ENCODE measurements around the gene C4BPA.

DNA sequence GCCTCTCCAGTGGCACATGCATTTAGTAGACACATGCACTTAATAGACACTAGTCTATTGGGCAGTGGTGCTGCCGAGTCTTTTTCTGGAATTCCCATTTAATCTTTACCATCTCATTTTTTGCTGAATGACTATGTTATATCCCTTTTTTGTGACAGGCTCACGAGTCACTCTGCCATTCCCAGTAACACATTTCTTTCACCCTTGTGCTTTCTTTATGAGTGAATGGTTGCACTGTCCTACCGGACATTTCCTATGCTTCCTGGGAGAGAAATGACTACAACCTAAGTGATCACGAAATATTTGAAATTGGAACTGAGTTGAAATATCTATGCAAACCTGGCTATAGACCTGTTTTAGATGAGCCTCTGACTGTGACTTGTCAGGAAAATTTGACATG, 70.9 kb downstream of the C4BPA start:
- TF ChIP-seq, protein P1, sequence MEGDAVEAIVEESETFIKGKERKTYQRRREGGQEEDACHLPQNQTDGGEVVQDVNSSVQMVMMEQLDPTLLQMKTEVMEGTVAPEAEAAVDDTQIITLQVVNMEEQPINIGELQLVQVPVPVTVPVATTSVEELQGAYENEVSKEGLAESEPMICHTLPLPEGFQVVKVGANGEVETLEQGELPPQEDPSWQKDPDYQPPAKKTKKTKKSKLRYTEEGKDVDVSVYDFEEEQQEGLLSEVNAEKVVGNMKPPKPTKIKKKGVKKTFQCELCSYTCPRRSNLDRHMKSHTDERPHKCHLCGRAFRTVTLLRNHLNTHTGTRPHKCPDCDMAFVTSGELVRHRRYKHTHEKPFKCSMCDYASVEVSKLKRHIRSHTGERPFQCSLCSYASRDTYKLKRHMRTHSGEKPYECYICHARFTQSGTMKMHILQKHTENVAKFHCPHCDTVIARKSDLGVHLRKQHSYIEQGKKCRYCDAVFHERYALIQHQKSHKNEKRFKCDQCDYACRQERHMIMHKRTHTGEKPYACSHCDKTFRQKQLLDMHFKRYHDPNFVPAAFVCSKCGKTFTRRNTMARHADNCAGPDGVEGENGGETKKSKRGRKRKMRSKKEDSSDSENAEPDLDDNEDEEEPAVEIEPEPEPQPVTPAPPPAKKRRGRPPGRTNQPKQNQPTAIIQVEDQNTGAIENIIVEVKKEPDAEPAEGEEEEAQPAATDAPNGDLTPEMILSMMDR (conservative IDR thresholded peaks at IDR 0.05; ENCODE audit: low read depth, low read length), result no peak
- no peak for TF ChIP-seq EZH2 (IDR thresholded peaks at IDR 0.05; ENCODE audit: low read length, unreplicated experiment)
